ENCODE measurements around the gene RAB20.

GRCh38 chr13:110507678-110508381 lies 53.7 kb downstream of the RAB20 start:
- TF ChIP-seq CTCF (IDR thresholded peaks at IDR 0.05 in 8 of 11, conservative IDR thresholded peaks at IDR 0.05 in 3 of 11) (no peak), POLR2AphosphoS5 (IDR thresholded peaks at IDR 0.05) (peak in 2 of 3 donors; percentile 18 to 66)

Measured in spleen (tissue), 7 donors.